HCT116 (cell line): ENCODE measurements around the gene MRPS2. TPM values are rescaled to one million over a fixed set of nuclear protein-coding genes. Genes with fewer than 3 reads are reported as not detected.
"Not testable (repeated sequence)": the region's sequence is repeated elsewhere in the genome, so short reads cannot be mapped to it uniquely, and the experiment has no call there.

Source experiments
- ATAC-seq: fragments of 200-7000 bp; cut with Tn5 transposase; 2 replicates; pipeline ENCODE4 v1.9.1; 2020; ENCODE audit warnings: mild to moderate bottlenecking, moderate library complexity
- BruUV-seq: library from RNA; stranded (reverse); fragments of 400-500 nt; replicated peaks from 2 replicates; lab custom pipeline; 2021; lab: Mats Ljungman, UMichigan
- CTCF ChIA-PET: fragments of 300-600 bp; sonication (Branson Sonifier 250); formaldehyde crosslinking; loops from one replicate; lab custom pipeline; 2021; ENCODE audit warnings: antibody characterized with exemption; lab: Charles Lee
- POLR2A ChIA-PET: fragments of 300-600, 350-600 bp; sonication (Branson Sonifier 250); formaldehyde crosslinking; loops from one replicate; lab custom pipeline; 2021; ENCODE audit warnings: antibody characterized with exemption; lab: Charles Lee
- RAD21 ChIA-PET, 2 experiments: fragments of 300-600 bp; sonication (Branson Sonifier 250); formaldehyde crosslinking; loops; one replicate each; lab custom pipeline; 2023; ENCODE audit warnings: low total read pairs in 2 of 2; ENCODE audit not compliant: uncharacterized antibody in 2 of 2, unreplicated experiment in 2 of 2, low non-redundant PET in 1 of 2; lab: Charles Lee
- DNase-seq: peaks from one replicate; pipeline ENCODE4 v3.0.0-alpha.2; 2010; ENCODE audit warnings: low read depth, low spot score
- H2AFZ ChIP-seq: fragments of 200-600 bp; shearing (Covaris generic), sonication (generic); 2 replicates; pipeline ENCODE4 v1.6.1; 2017; ENCODE audit warnings: low read depth, mixed run types, mixed read lengths, antibody characterized with exemption, low read length; ENCODE audit not compliant: poor library complexity, severe bottlenecking
- H3K27ac ChIP-seq: 2 replicates; pipeline ENCODE4 v1.5.1; 2012; ENCODE audit warnings: low read depth, low read length
- H3K27me3 ChIP-seq: fragments of 200-600 bp; sonication (generic); 2 replicates; pipeline ENCODE4 v1.6.1; 2016; ENCODE audit warnings: mixed run types, low read length, mixed read lengths; ENCODE audit not compliant: insufficient read depth
- H3K36me3 ChIP-seq, 2 experiments: fragments of 200-500 bp in 1 of 2; fragments of 200-600 bp in 1 of 2; sonication (Bioruptor generic) in 1 of 2; sonication (generic) in 1 of 2; 2 replicates each; pipeline versions ENCODE4 v1.5.1 to v1.6.1; 2014 to 2016; ENCODE audit warnings: low read length in 2 of 2, inconsistent platforms in 1 of 2, mixed read lengths in 1 of 2, mixed run types in 1 of 2; ENCODE audit not compliant: insufficient read depth in 2 of 2, control insufficient read depth in 1 of 2
- H3K4me1 ChIP-seq, 2 experiments: fragments of 200-600 bp in 1 of 2; sonication (generic) in 1 of 2; 2 replicates each; pipeline versions ENCODE4 v1.5.1 to v1.6.1; 2012 to 2017; ENCODE audit warnings: low read length in 2 of 2, inconsistent platforms in 1 of 2, mild to moderate bottlenecking in 1 of 2, mixed read lengths in 1 of 2, mixed run types in 1 of 2, moderate library complexity in 1 of 2; ENCODE audit not compliant: insufficient read depth in 2 of 2, control insufficient read depth in 1 of 2
- H3K4me2 ChIP-seq: fragments of 200-600 bp; sonication (generic); 2 replicates; pipeline ENCODE4 v1.6.1; 2017; ENCODE audit warnings: mixed run types, low read length, mixed read lengths
- H3K4me3 ChIP-seq, 2 experiments: fragments of 200-600 bp in 1 of 2; sonication (generic) in 1 of 2; replicated peaks in 1 of 2; 2 replicates each; pipeline ENCODE4 v1.5.1; 2011 to 2016; ENCODE audit warnings: low read length in 2 of 2, control low read depth in 1 of 2, low read depth in 1 of 2, mild to moderate bottlenecking in 1 of 2, mixed read lengths in 1 of 2, mixed run types in 1 of 2
- H3K79me2 ChIP-seq: fragments of 200-600 bp; sonication (generic); 2 replicates; pipeline ENCODE4 v1.6.1; 2017; ENCODE audit warnings: mild to moderate bottlenecking, mixed run types, low read length, moderate library complexity, mixed read lengths; ENCODE audit not compliant: insufficient read depth
- H3K9ac ChIP-seq: fragments of 200-600 bp; sonication (generic); 2 replicates; pipeline ENCODE4 v1.6.1; 2016; ENCODE audit warnings: low read length, mixed read lengths
- H3K9me2 ChIP-seq: fragments of 200-600 bp; sonication (generic), shearing (Covaris generic); 2 replicates; pipeline ENCODE4 v1.6.1; 2017; ENCODE audit warnings: mixed run types, mild to moderate bottlenecking, moderate library complexity; ENCODE audit not compliant: insufficient read depth
- H3K9me3 ChIP-seq, 2 experiments: fragments of 200-500 bp in 1 of 2; fragments of 200-600 bp in 1 of 2; sonication (Bioruptor generic) in 1 of 2; sonication (generic) in 1 of 2; 2 replicates each; pipeline ENCODE4 v1.6.1; 2014 to 2017; ENCODE audit warnings: low read length in 2 of 2, mixed read lengths in 2 of 2, inconsistent platforms in 1 of 2, low read depth in 1 of 2, mild to moderate bottlenecking in 1 of 2, mixed run types in 1 of 2, moderate library complexity in 1 of 2; ENCODE audit not compliant: control insufficient read depth in 1 of 2, insufficient read depth in 1 of 2
- H4K20me1 ChIP-seq: fragments of 200-600 bp; sonication (generic), shearing (Covaris generic); 2 replicates; pipeline ENCODE4 v1.6.1; 2017; ENCODE audit warnings: mixed run types, mild to moderate bottlenecking, moderate library complexity; ENCODE audit not compliant: insufficient read depth
- intact Hi-C: fragments of 100-400 bp; cut with micrococcal nuclease; formaldehyde crosslinking; loops from 2 replicates; pipeline ENCODE4 v1.10.0; 2022
- total RNA-seq: library from RNA; stranded (reverse); gene quantifications from one replicate; pipeline ENCODE4 v1.2.1, GENCODE V29; 2021; ENCODE audit not compliant: unreplicated experiment

The MRPS2 gene
- total RNA-seq, 1 experiment from 2014 or later: 85.1 TPM

GRCh38 chr9:135545646-135546176, 45.2 kb downstream of the MRPS2 start, which contains the start of gene OBP2A:
Gene OBP2A, plus strand, starts transcription at chr9:135546126. Its CDS starts 55 bp downstream, at chr9:135546181.
- CTCF ChIA-PET, POLR2A ChIA-PET, H3K9ac ChIP-seq, DNase-seq, H3K9me3 ChIP-seq, H2AFZ ChIP-seq, H3K4me1 ChIP-seq, intact Hi-C loops, H3K27ac ChIP-seq, H4K20me1 ChIP-seq, ATAC-seq, H3K4me3 ChIP-seq, H3K79me2 ChIP-seq, RAD21 ChIA-PET, H3K36me3 ChIP-seq, H3K4me2 ChIP-seq, BruUV-seq, H3K9me2 ChIP-seq: not testable (repeated sequence)
- H3K27me3 ChIP-seq: peaks cover 23% of the 10 kb centered on the region

GRCh38 chr9:135546792-135547617, 46.5 kb downstream of the MRPS2 start:
- H3K4me2 ChIP-seq, CTCF ChIA-PET, H2AFZ ChIP-seq, intact Hi-C loops, H3K4me1 ChIP-seq, POLR2A ChIA-PET, H3K9me2 ChIP-seq, H3K4me3 ChIP-seq, DNase-seq, H3K27ac ChIP-seq, H3K79me2 ChIP-seq, BruUV-seq, RAD21 ChIA-PET, H3K9ac ChIP-seq, H4K20me1 ChIP-seq, ATAC-seq, H3K36me3 ChIP-seq, H3K9me3 ChIP-seq: not testable (repeated sequence)
- peaks cover 17% of the 10 kb centered on the region for H3K27me3 ChIP-seq
